ENCODE measurements around the gene RNF115.
A peak's percentile ranks its signal among the peaks of the same experiment; 100 is the strongest.
"Not testable (repeated sequence)": the region's sequence is repeated elsewhere in the genome, so short reads cannot be mapped to it uniquely, and the experiment has no call there.

RNF115 gene

DNA sequence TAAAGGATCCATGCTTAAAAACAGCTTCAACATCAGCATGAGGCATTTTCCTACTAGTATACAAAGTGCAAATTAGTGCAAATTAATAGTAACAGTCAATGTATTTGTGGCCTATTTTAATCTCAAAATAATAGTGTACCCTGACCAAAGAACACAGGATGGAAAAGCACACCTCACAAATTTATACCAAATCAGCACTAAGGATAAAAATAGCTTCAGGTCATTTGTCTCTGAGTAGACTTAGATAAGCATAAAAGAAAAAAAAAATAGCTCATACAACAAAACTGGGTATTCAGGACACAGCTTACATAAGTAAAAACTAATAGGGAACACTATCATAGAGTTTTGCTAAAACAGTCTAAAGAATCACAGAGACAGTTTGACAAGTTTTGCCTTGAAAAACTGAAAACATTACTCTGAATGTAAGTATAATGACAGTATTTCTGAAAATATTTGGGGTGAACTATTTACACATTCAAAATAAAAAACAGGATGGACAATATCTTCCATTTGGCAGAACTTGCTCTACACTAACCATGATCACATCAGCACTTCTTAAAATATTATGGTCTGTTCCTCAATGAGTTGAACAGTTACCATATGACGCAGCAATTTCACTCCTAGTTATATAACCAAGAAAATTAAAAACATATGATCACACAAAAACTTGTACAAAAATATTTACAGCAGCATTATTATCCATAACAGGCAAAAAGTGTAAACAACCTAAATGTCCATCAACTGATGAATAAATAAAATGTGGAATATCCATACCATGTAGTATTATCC is 46.3 kb downstream of the RNF115 start:
- DNase-seq (ENCODE audit: low read depth): no peak

DNA sequence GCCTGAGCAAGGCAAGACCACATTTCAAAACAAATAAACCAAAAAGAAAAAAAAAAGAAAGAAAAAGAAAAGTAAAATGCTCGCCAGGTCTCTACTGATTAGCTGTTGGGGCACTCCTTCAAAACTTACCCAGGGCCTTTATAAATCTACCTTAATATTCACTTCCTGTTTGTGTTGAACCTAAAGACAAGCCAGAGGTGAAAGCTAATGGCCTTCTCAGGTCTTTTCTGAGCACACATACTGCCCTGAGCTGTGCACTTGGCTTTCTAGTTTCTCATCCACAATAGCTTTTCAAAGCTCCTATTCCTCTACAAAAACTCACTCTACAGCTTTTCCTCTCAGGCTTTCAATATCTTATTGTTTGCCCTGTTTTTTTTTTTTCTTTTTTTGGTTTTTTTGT is 50.5 kb downstream of the RNF115 start:
- DNase-seq (ENCODE audit: low read depth): no peak

DNA sequence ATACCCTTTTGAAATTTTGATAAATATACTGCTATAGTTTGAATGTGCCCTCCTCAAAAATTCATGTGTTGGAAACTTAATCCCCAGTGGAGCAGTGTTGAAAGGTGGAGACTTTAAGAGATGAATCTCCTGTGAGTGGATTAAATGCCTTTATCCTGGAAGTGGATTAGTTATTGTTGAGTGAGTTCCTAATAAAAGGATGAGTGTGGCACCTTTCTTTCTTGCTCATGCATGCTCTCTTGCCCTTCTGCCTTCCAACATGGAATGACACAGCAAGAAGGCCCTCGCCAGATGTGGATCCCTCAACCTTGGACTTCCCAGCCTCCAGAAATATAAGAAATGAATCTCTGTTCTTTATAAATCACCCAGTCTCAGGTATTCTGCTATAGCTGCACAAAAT is 52.8 kb downstream of the RNF115 start:
- no peak for DNase-seq (ENCODE audit: low read depth)

DNA sequence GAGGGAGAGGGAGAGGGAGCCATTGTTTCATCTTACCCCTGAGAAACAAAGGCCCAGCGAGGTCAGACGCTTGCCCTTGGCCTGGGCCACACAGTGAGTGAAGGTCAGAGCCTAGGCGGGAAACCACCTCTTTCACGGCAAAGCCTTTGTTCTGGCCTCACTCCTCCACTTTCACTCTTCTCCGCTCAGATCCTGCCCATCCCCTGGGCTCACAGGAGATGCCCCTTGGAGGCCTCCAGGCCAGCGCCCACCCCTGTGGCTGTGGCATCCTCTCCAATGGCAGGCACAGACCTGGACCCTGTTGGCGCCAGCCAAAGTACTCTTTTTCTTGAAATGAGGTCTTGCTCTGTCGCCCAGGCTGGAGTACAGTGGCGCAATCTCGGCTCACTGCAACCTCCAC is 55.9 kb downstream of the RNF115 start:
- DNase-seq (ENCODE audit: low read depth): not testable (repeated sequence)

DNA sequence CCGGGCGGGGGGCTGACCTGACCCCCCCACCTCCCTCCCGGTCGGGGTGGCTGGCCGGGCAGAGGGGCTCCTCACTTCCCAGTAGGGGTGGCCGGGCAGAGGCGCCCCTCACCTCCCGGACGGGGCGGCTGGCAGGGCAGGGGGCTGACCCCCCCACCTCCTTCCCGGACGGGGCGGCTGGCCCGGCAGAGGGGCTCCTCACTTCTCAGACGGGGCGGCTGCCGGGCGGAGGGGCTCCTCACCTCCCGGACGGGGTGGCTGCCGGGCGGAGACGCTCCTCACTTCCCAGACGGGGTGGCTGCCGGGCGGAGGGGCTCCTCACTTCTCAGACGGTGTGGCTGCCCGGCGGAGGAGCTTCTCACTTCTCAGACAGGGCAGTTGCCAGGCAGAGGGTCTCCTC is 57.0 kb downstream of the RNF115 start:
- not testable (repeated sequence) for DNase-seq (ENCODE audit: low read depth)

DNA sequence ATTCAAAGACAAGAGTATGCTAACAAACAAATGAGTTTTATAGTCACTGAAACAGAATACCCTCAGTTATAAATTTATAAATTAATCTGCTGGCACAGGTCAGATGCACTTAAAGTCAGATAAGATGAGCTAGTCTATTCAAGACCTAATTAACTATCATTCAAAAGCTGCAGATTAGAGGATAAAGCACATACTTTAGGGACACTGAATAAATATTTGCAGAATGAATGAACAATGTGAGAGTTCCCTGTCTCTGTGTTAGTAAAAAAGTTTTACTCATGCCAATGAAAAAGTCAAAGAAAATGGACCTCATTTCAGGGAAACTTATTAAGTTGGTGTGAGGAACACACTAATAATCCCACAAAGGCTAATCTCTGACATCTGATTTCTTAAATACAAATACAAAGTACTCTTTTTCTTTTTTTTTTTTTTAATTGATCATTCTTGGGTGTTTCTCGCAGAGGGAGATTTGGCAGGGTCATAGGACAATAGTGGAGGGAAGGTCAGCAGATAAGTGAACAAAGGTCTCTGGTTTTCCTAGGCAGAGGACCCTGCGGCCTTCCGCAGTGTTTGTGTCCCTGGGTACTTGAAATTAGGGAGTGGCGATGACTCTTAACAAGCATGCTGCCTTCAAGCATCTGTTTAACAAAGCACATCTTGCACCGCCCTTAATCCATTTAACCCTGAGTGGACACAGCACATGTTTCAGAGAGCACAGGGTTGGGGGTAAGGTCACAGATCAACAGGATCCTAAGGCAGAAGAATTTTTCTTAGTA is 58.1 kb downstream of the RNF115 start:
- not testable (repeated sequence) for DNase-seq (ENCODE audit: low read depth)

DNA sequence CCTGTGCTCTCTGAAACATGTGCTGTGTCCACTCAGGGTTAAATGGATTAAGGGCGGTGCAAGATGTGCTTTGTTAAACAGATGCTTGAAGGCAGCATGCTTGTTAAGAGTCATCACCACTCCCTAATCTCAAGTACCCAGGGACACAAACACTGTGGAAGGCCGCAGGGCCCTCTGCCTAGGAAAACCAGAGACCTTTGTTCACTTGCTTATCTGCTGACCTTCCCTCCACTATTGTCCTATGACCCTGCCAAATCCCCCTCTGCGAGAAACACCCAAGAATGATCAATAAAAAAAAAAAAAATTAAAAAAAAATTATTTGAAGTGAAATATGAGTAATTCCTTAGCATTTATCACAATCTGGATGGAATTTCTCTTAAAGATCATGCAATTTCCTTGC is 58.8 kb downstream of the RNF115 start:
- DNase-seq (ENCODE audit: low read depth): not testable (repeated sequence)

DNA sequence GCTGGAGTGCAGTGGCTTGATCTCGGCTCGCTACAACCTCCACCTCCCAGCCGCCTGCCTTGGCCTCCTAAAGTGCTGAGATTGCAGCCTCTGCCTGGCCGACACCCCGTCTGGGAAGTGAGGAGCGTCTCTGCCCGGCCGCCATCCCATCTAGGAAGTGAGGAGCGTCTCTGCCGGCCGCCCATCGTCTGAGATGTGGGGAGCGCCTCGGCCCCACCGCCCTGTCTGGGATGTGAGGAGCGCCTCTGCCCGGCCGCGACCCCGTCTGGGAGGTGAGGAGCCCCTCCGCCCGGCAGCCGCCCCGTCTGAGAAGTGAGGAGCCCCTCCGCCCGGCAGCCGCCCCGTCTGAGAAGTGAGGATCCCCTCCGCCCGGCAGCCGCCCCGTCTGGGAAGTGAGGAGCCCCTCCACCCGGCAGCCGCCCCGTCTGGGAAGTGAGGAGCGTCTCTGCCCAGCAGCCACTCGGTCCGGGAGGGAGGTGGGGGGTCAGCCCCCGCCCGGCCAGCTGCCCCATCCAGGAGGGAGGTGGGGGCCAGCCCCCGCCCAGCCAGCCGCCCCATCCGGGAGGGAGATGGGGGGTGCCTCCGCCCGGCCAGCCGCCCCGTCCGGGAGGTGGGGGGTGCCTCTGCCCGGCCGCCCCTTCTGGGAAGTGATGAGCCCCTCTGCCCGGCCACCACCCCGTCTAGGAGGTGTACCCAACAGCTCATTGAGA is 59.5 kb downstream of the RNF115 start:
- not testable (repeated sequence) for DNase-seq (ENCODE audit: low read depth)

DNA sequence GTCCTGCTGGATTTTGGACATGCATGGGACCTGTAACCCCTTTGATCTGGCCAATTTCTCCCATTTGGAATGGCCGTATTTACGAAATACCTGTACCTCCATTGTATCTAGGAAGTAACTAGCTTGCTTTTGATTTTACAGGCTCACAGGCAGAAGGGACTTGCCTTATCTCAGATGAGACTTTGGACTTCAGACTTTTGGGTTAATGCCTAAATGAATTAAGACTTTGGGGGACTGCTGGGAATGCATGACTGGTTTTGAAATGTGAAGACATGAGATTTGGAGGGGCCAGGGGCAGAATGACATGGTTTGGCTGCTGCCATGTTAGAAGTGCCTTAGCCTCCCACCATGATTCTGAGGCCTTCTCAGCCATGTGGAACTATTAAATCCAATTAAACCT is 61.9 kb downstream of the RNF115 start:
- DNase-seq (ENCODE audit: low read depth): not testable (repeated sequence)

DNA sequence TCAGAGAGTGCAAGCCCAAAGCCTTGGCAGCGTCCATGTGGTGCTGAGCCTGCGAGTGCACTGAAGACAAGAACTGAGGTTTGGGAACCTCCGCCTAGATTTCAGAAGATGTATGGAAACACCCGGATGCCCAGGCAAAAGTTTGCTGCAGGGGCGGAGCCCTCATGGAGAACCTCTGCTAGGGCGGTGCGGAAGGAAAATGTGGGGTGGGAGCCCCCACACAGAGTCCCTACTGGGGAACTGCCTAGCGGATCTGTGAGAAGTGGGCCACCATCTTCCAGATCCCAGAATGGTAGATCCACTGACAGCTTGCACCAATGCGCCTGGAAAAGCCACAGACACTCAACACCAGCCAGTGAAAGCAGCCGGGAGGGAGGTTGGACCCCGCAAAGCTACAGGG is 62.4 kb downstream of the RNF115 start:
- DNase-seq (ENCODE audit: low read depth): not testable (repeated sequence)

DNA sequence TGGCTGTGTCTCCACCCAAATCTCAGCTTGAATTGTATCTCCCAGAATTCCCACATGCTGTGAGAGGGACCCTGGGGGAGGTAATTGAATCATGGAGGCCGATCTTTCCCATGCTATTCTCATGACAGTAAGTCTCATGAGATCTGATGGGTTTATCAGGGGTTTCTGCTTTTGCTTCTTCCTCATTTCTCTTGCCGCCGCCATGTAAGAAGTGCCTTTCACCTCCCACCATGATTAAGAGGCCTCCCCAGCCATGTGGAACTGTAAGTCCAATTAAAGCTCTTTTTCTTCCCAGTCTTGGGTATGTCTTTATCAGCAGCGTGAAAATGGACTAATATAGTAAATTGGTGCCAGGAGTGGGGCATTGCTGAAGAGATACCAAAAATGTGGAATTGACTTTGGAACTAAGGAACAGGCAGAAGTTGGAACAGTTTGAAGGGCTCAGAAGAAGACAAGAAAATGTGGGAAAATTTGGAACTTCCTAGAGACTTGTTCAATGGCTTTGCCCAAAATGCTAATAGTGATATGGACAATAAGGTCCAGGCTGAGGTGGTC is 63.4 kb downstream of the RNF115 start:
- DNase-seq (ENCODE audit: low read depth): not testable (repeated sequence)

DNA sequence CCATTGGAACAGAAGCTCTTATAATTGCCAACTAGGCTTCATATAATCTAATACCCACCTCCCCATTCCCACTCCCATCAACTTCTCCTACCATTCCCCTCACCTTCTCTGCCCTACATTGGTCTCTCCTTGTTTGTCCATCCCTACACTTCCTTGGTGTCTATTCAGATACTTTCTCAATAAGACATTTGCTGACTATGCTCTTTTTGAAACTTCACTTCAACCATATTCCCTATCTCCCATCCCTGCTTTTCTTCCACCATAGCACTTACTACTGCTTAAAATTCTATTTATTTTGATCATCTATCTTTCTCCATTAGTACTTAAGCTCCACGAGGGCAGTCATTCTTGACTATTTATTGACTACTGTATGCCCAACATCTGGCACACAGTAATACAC is 64.2 kb downstream of the RNF115 start:
- DNase-seq (ENCODE audit: low read depth): no peak

DNA sequence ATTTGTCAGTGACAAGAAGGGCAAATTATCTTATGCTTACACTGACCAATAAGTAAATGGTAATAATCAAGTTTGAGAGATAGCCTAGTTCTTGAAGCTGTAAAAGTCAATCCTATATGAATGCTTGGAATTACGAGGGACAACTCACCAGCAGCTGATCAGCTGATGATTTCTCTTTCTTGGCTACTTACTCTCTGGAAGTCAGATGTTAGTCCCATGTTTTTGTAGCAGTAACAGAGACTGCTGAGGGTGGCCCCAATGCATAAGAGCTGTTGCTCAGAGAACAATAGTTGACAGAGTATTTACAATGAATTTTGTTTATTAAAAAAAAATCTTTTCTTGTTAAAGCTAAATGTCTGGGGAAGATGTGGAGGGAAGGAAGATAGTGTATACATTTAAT is 65.3 kb downstream of the RNF115 start:
- no peak for DNase-seq (ENCODE audit: low read depth)

DNA sequence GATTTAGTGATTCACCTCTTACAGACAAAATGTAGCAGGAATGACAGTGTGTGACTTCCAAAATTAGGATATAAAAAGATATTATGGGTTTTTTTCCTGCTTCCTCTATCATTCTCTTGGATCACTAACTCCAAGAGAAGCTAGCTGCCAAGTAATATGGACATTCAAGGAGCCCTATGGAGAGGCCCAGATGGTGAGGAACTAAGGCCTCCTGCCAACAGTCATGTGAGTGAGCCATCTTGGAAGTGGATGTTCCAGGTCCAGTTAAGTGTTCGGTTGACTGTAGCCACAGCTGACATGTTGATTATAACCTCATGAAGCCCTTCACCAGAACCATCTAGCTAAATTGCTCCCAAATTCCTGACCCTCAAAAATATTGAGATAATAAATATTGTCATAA is 65.8 kb downstream of the RNF115 start:
- no peak for DNase-seq (ENCODE audit: low read depth)

DNA sequence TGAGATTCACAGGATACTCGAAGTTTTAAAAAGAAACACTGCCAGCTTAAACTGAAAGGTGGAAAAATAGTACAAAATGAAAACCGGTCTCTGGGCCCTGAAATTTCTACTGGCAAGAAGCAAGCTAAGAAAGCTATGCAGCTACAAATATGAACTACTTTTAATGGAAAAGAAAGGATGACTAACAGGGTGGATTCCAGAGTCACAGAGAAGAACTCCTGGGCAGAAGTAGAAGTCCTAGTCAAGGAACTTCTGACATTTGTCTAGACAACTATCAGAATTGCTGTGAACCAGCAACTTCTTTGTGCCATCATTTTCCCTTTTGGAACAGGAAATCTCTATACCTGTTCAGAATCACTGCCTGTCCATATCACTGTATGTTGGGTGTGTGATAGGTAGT is 66.5 kb downstream of the RNF115 start:
- DNase-seq (ENCODE audit: low read depth): no peak

DNA sequence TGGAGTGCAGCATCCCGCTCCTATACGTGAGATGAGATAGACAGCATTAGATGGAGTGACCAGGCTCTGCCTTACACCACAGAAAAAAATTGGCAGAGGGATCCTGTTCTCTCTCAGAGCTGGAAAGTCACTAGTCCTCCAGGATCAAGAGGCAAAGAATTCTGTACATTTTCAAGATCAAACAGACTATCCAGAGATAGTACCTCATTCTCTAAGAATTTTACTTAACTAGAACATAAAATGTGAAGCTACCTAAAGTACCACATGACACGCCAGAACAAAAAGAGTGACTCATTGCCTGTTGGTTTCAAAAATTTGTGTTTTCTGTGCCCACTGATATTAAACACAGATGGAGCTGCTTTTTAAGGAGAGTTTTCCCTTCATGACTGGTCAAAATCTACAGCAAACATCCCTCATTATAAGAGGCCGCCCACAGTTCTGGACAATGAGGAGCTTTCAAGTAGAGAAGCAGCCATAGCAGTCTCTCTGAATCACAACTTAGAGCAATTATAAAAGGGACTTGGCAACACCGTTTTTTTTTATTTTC is 72.3 kb downstream of the RNF115 start:
- peak; percentile 97 for DNase-seq (ENCODE audit: low read depth)

DNA sequence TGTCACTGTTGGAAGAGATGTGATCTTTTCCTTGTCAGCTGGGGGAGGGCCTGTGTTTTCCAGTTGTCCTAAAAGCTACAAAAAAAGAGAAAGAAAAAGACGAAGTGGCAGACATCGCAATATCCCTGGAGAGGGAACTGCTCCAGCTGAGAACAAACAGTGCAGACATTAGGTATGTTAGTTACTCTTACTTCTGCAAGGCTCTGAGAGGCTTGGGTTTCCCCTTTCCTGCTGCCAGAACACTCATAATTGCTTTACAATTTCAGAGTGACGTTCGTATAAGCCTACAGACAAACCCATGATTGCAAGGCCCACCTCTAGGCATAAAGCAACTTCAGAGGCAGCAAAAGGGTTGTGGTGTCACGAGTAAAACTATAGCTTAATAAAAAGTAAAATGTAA is 73.5 kb downstream of the RNF115 start:
- DNase-seq (ENCODE audit: low read depth): no peak

DNA sequence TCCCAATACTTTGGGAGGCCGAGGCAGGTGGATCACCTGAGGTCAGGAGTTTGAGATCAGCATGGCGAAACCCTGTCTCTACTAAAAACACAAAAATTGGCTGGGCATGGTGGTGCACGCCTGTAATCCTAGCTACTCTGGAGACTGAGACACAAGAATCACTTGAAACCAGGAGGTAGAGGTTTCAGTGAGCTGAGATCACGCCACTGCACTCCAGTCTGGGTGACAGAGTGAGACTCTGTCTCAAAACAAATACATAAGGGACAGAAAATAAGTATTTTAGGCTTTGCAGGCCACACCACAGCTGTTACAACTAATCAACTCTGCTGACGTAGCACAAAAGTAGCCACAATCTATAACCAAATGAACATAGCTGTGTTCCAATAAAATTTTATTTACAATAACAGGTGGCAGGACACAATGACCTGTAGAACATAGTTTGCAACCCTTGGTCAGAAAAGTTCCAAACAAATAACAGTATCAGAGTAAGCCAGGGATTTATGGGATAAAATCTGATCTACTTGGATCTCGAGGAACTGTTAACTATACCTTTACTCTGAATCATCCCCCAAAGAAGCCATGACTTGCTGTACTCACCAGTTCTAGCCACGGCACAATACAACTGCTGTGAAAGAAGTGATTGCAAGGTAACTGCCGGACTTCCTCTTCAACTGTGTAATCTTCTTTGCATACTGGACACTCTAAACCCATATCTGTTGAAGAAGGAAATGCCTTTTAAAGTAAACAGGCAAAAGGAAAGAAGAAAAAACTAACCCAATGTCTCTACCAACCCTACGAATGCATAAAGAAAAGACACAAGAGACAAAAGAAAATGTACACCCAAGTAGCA is 76.3 kb downstream of the RNF115 start:
- no peak for DNase-seq (ENCODE audit: low read depth)

DNA sequence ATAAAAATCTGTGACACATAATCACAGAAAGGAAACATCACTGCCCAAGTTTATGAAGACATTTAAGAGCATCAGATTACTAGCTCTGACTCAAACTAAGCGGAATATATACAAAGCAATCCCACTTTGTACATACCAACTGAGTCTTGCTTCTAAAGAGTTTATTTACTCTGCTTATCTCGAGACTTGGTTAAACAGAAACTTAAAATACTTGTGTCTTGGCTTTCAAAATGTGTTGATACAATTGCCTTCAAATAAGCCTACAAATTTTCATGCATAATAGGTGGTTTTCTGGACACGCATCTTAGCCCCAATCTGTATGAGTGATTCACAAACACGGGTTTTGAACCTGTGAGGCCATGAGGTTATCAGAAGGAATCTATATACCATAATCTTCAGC is 83.6 kb downstream of the RNF115 start:
- DNase-seq (ENCODE audit: low read depth): no peak

DNA sequence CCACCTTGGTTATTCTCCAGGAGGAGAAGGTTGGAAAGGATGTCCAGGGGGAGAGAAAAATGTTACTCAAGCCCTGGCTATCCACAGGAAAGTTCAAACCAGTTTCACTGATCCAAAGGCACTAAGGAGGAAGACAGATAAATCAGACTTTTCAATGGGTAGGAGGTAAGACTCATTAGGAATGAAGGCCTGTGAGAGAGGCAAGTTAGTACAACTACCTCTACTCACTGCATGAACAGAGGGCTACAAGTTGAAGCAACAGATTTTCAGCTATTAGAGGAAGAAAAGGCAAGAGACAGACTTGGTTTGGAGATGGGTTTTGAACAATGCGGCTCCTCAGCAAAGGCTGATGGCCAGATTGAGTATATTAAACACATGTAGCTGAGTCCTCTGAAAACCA is 87.7 kb downstream of the RNF115 start:
- DNase-seq (ENCODE audit: low read depth): no peak

DNA sequence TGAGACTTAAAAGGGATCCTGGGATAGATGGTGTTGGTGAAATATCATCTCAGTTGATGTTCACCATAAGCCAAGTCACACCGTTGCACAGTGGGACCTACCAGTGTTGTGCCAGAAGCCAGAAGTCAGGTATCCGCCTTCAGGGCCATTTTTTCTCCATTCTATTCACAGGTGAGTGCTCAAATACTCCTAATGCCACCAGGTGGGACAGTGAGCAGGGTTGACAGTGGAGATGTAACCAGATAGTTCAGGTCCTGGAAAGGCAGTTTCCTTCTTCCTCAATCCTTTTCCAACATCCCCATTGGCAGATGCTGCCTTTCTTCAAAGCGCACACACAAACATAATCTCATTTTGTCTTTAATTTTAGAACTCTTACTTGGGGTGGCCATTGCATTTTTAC is 93.0 kb downstream of the RNF115 start:
- DNase-seq (ENCODE audit: low read depth): no peak
